Natural killer cell (primary cell): ENCODE data around the gene TXNRD3. TPM values are rescaled to one million over a fixed set of nuclear protein-coding genes. Genes with fewer than 3 reads are reported as not detected.

Source experiments
- ATAC-seq, 3 donors: fragments of 150-1000 bp in 2 of 3; fragments of 200-7000 bp in 1 of 3; cut with Tn5 transposase; 1 replicate in 1 of 3; 2 replicates in 2 of 3; pipeline ENCODE4 v1.10.0; 2021; ENCODE audit warnings: mild to moderate bottlenecking in 2 of 3, moderate library complexity in 2 of 3
- DNase-seq, 2 donors: peaks; one replicate each; pipeline versions ENCODE4 v3.0.0 to v3.0.0-alpha.2; 2013 to 2021; ENCODE audit warnings: mixed read lengths in 1 of 2
- H3K27ac ChIP-seq: one replicate; pipeline ENCODE4 v1.5.1; 2013; ENCODE audit warnings: mild to moderate bottlenecking, low read length
- H3K27me3 ChIP-seq: one replicate; pipeline ENCODE4 v1.6.1; 2013; ENCODE audit warnings: low read length; ENCODE audit not compliant: control insufficient read depth, insufficient read depth
- H3K36me3 ChIP-seq: one replicate; pipeline ENCODE4 v1.6.1; 2013; ENCODE audit warnings: low read length; ENCODE audit not compliant: control insufficient read depth, insufficient read depth
- H3K4me1 ChIP-seq: one replicate; pipeline ENCODE4 v1.6.1; 2013; ENCODE audit warnings: low read length; ENCODE audit not compliant: control insufficient read depth, insufficient read depth
- H3K4me3 ChIP-seq: one replicate; pipeline ENCODE4 v1.5.1; 2013; ENCODE audit warnings: low read length
- H3K9me3 ChIP-seq: one replicate; pipeline ENCODE4 v1.6.1; 2013; ENCODE audit warnings: low read length; ENCODE audit not compliant: control insufficient read depth, insufficient read depth
- H3K27ac Mint-ChIP-seq, 2 donors: one replicate each; pipeline ENCODE4 v1.8.0; 2022; ENCODE audit warnings: mild to moderate bottlenecking in 2 of 2, mixed read lengths in 2 of 2, moderate library complexity in 1 of 2
- H3K27me3 Mint-ChIP-seq, 2 donors: one replicate each; pipeline ENCODE4 v1.8.0; 2022; ENCODE audit warnings: low read depth in 2 of 2, mixed read lengths in 2 of 2
- H3K36me3 Mint-ChIP-seq: one replicate; pipeline ENCODE4 v1.8.0; 2022; ENCODE audit warnings: mixed read lengths
- H3K4me1 Mint-ChIP-seq, 2 donors: one replicate each; pipeline ENCODE4 v1.8.0; 2022; ENCODE audit warnings: mixed read lengths in 2 of 2
- H3K4me3 Mint-ChIP-seq: one replicate; pipeline ENCODE4 v1.8.0; 2022; ENCODE audit warnings: mild to moderate bottlenecking, moderate library complexity, mixed read lengths
- H3K9me3 Mint-ChIP-seq, 2 donors: one replicate each; pipeline ENCODE4 v1.8.0; 2022; ENCODE audit warnings: mixed read lengths in 2 of 2
- CTCF ChIP-seq: fragments of 200-600 bp; IDR thresholded peaks from one replicate; pipeline ENCODE4 v1.8.0; 2022; ENCODE audit warnings: antibody characterized with exemption
- WGBS: methylation state at CpG from one replicate; pipeline ENCODE4 v1.1.7; 2013; ENCODE audit warnings: missing lambda C conversion rate; ENCODE audit not compliant: insufficient coverage; 5-methylcytosine and 5-hydroxymethylcytosine counted together
- intact Hi-C: fragments of 100-400 bp; cut with micrococcal nuclease; formaldehyde crosslinking; loops from one replicate; pipeline ENCODE4 v1.14.2; 2022
- total RNA-seq, 4 donors: library from RNA; stranded (reverse); fragments of 120-200 nt in 1 of 4; gene quantifications; one replicate each; pipeline versions ENCODE4 v1.2.3 to v1.2.4, GENCODE V29; 2013 to 2022

The TXNRD3 gene
- total RNA-seq, 3 donors from 2014 or later (not counting 1 experiment from before 2014, with no cell fraction given): 0.77 to 1.1 (median 0.80) TPM

- no peaks in the 10 kb centered on the region for H3K27me3 Mint-ChIP-seq
- Histone ChIP-seq H3K4me1 (no peaks in the 10 kb centered on the region), H3K9me3 (no peaks in the 10 kb centered on the region), H3K36me3 (no peaks in the 10 kb centered on the region), H3K27ac (no peak overlapping the region), H3K4me3 (no peak overlapping the region), H3K27me3 (no peaks in the 10 kb centered on the region)
- intact Hi-C loops: no loop called here
- no peak overlapping the region for H3K4me3 Mint-ChIP-seq
- DNase-seq: no peak
- H3K9me3 Mint-ChIP-seq: no peaks in the 10 kb centered on the region
- H3K36me3 Mint-ChIP-seq: no peaks in the 10 kb centered on the region
- ATAC-seq: no peak
- H3K27ac Mint-ChIP-seq: no peak overlapping the region
- no peaks in the 10 kb centered on the region for H3K4me1 Mint-ChIP-seq
- 67% methylated on average over 1 of the region's 1 CpG for WGBS
- TF ChIP-seq CTCF: no peak
Measured at GRCh38 chr3:126622694-126623093, 32.2 kb downstream of the TXNRD3 start.

- no peak overlapping the region for H3K4me3 ChIP-seq
- Mint-ChIP-seq H3K4me1 (no peaks in the 10 kb centered on the region), H3K36me3 (no peaks in the 10 kb centered on the region), H3K4me3 (no peak overlapping the region), H3K9me3 (no peaks in the 10 kb centered on the region), H3K27me3 (no peaks in the 10 kb centered on the region), H3K27ac (no peak overlapping the region)
- H3K27ac ChIP-seq: no peak overlapping the region
- H3K27me3 ChIP-seq: no peaks in the 10 kb centered on the region
- H3K4me1 ChIP-seq: no peaks in the 10 kb centered on the region
- no peak for ATAC-seq
- WGBS: 100% methylated on average over 1 of the region's 2 CpGs
- TF ChIP-seq CTCF: no peak
- intact Hi-C loops: no loop called here
- H3K9me3 ChIP-seq: no peaks in the 10 kb centered on the region
- DNase-seq: no peak
- no peaks in the 10 kb centered on the region for H3K36me3 ChIP-seq
Measured at GRCh38 chr3:126621627-126622345, 33.1 kb downstream of the TXNRD3 start.

- WGBS: 100% methylated on average over 1 of the region's 1 CpG
- Mint-ChIP-seq H3K27ac (no peak overlapping the region), H3K27me3 (no peaks in the 10 kb centered on the region), H3K9me3 (no peaks in the 10 kb centered on the region), H3K4me1 (no peaks in the 10 kb centered on the region), H3K36me3 (no peaks in the 10 kb centered on the region), H3K4me3 (no peak overlapping the region)
- no peaks in the 10 kb centered on the region for H3K9me3 ChIP-seq
- ATAC-seq (no peak), DNase-seq (no peak)
- no peak overlapping the region for H3K27ac ChIP-seq
- intact Hi-C loops: no loop called here
- no peaks in the 10 kb centered on the region for H3K36me3 ChIP-seq
- no peaks in the 10 kb centered on the region for H3K27me3 ChIP-seq
- TF ChIP-seq CTCF: no peak
- no peak overlapping the region for H3K4me3 ChIP-seq
- H3K4me1 ChIP-seq: no peaks in the 10 kb centered on the region
Measured at GRCh38 chr3:126621171-126621570, 33.8 kb downstream of the TXNRD3 start.

DNA sequence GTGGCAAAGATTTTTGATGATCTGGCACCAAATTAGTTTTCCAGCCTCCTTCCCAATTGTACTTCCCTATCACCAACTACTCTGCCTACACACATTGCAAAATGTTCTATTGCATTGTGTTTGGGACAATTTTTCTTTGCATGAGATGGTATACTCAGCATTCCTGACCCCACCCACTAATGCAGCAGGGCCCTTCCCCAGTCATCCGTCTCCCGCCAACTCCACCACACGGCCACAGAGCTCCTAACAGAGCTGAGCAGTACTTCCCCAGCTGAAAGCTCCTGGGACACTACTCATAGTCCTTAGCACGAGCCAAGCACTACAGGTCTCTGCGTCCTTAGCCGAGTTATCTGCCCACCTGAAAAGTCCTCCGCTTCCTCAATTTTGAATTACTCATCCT, 34.2 kb downstream of the TXNRD3 start:
- Mint-ChIP-seq H3K36me3 (no peaks in the 10 kb centered on the region), H3K27ac (no peak overlapping the region), H3K4me1 (no peaks in the 10 kb centered on the region), H3K27me3 (no peaks in the 10 kb centered on the region), H3K9me3 (no peaks in the 10 kb centered on the region), H3K4me3 (no peak overlapping the region)
- no peak overlapping the region for H3K4me3 ChIP-seq
- no peak overlapping the region for H3K27ac ChIP-seq
- no peaks in the 10 kb centered on the region for H3K27me3 ChIP-seq
- intact Hi-C loops: no loop called here
- no peaks in the 10 kb centered on the region for H3K36me3 ChIP-seq
- WGBS: 96% methylated on average over 7 of the region's 7 CpGs
- no peak for DNase-seq
- no peak for ATAC-seq
- TF ChIP-seq CTCF: no peak
- no peaks in the 10 kb centered on the region for H3K4me1 ChIP-seq
- no peaks in the 10 kb centered on the region for H3K9me3 ChIP-seq
